ENCODE measurements around the gene CHRM1. TPM values are rescaled to one million over a fixed set of nuclear protein-coding genes. Genes with fewer than 3 reads are reported as not detected.

CHRM1 gene
- total RNA-seq, 1 donor from 2014 or later: not detected

- TF ChIP-seq CTCF (IDR thresholded peaks at IDR 0.05; ENCODE audit: insufficient read depth, low read length, severe bottlenecking): no peak
- DNase-seq (ENCODE audit: low read depth) (no peak), FAIRE-seq (no peak)
- Histone ChIP-seq H3K4me3 (ENCODE audit: low read depth, low read length) (no peak overlapping the region), H3K27me3 (ENCODE audit: control insufficient read depth, insufficient read depth, low read length) (peaks cover 30% of the 10 kb centered on the region), H3K36me3 (ENCODE audit: control insufficient read depth, insufficient read depth, low read length) (no peaks in the 10 kb centered on the region)
Measured at GRCh38 chr11:62919898-62920640, 1.1 kb downstream of the CHRM1 start.

DNA sequence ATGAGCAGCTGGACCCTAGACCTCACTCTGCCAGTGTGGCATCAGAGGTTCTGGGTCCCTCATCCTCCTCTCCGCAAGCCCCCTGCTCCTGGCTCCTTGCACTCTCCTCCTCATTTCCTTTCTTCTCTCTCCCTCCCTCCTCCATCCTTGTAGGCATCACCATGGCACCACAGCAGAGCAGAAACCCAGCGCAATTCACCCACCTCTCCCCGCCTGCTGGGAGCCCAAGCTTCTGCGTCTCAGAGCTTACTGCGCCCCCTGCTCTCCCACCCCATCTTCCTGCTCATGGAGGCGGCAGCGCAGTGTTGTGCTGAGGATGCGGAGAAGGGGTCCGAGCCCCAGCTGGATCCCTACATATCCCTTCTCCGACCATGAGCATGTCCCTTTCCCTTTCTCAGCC, 1.7 kb downstream of the CHRM1 start:
- H3K4me3 ChIP-seq (ENCODE audit: low read depth, low read length): no peak overlapping the region
- DNase-seq (ENCODE audit: low read depth): no peak
- TF ChIP-seq CTCF (IDR thresholded peaks at IDR 0.05; ENCODE audit: insufficient read depth, low read length, severe bottlenecking): no peak
- H3K27me3 ChIP-seq (ENCODE audit: control insufficient read depth, insufficient read depth, low read length): peaks cover 29% of the 10 kb centered on the region
- no peaks in the 10 kb centered on the region for H3K36me3 ChIP-seq (ENCODE audit: control insufficient read depth, insufficient read depth, low read length)
- FAIRE-seq: no peak

GRCh38 chr11:62918531-62918930, 2.6 kb downstream of the CHRM1 start:
- no peak for TF ChIP-seq CTCF (IDR thresholded peaks at IDR 0.05; ENCODE audit: insufficient read depth, low read length, severe bottlenecking)
- no peaks in the 10 kb centered on the region for H3K36me3 ChIP-seq (ENCODE audit: control insufficient read depth, insufficient read depth, low read length)
- H3K27me3 ChIP-seq (ENCODE audit: control insufficient read depth, insufficient read depth, low read length): peaks cover 23% of the 10 kb centered on the region
- no peak overlapping the region for H3K4me3 ChIP-seq (ENCODE audit: low read depth, low read length)
- DNase-seq (ENCODE audit: low read depth) (no peak), FAIRE-seq (no peak)

- FAIRE-seq (no peak), DNase-seq (ENCODE audit: low read depth) (no peak)
- TF ChIP-seq CTCF (IDR thresholded peaks at IDR 0.05; ENCODE audit: insufficient read depth, low read length, severe bottlenecking): no peak
- H3K36me3 ChIP-seq (ENCODE audit: control insufficient read depth, insufficient read depth, low read length): no peaks in the 10 kb centered on the region
- H3K27me3 ChIP-seq (ENCODE audit: control insufficient read depth, insufficient read depth, low read length): peaks cover 17% of the 10 kb centered on the region
- no peak overlapping the region for H3K4me3 ChIP-seq (ENCODE audit: low read depth, low read length)
Measured at GRCh38 chr11:62917906-62918502, 3.2 kb downstream of the CHRM1 start.

DNA sequence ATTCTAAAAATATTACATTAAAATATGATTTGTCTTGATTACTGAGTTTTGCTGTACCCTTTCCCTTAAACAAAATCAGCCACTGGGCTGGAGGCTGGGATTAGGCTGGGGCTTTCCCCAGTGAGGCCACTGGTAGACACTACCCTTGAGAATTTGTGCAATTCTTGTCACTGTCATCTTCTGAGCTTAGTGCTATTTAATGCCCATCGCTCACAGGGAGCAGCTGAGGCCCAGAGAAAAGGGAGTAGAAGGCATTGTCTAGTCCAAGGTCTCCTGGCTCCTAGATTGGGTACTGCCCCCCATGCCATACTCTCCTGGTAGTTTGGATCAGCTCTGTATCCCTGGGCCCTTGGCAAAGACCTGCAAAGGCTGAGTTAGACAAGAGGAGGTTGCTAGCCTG, 6.7 kb downstream of the CHRM1 start:
- no peak for DNase-seq (ENCODE audit: low read depth)
- Histone ChIP-seq H3K36me3 (ENCODE audit: control insufficient read depth, insufficient read depth, low read length) (no peaks in the 10 kb centered on the region), H3K27me3 (ENCODE audit: control insufficient read depth, insufficient read depth, low read length) (no peaks in the 10 kb centered on the region), H3K4me3 (ENCODE audit: low read depth, low read length) (no peak overlapping the region)
- no peak for TF ChIP-seq CTCF (IDR thresholded peaks at IDR 0.05; ENCODE audit: insufficient read depth, low read length, severe bottlenecking)
- FAIRE-seq: no peak

Data from bronchial epithelial cell (primary cell).